ENCODE results near the gene CD68. TPM values are rescaled to one million over a fixed set of nuclear protein-coding genes. Genes with fewer than 3 reads are reported as not detected.
A peak's percentile ranks its signal among the peaks of the same experiment; 100 is the strongest.

CD68 gene
- total RNA-seq, 1 experiment from 2014 or later = 30.2 TPM

DNA sequence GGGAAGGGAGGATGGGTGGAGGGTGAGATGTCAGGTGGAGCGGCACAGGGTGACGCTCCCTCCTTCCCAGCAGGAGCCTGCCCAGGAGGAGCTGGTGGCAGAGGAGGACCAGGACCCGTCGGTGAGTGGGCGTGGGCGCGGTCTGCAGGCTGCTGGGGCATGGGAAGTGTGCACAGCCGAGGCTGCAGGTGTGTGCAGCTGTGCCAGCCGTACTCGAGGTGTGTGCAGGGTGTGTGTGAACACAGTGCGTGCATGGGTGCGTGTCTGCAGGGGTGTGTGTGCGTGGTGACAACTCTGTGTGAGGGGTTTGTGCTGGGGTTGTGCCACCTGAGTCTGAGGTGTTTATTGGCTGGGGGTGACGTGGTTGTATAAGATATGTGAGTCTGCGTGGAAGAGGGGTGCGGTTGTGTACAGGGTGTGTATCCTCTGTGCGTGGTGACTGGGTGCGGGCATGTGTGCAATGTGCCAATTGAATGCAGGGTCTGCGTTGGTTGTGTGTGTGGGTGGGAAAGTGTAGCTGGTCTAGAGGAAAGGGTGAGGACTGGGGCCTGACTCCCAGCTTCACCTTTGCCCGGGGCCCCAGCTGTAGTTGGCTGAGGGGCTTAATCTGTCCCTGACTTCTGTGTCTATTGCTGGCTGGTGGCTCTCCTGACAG, 29.9 kb upstream of the CD68 start:
- intact Hi-C loops (cut with micrococcal nuclease) = no loop called here
- ATAC-seq (peak; percentile 74), DNase-seq (no peak)
- Histone ChIP-seq H3K27me3 (ENCODE audit: low read length) (no peaks in the 10 kb centered on the region), H3K36me3 (ENCODE audit: low read depth, low read length) (no peaks in the 10 kb centered on the region), H3K4me2 (ENCODE audit: low read length) (peak overlapping the region; percentile 98), H3K79me2 (ENCODE audit: low read length) (no peaks in the 10 kb centered on the region), H3K9me3 (ENCODE audit: low read length) (no peaks in the 10 kb centered on the region), H3K9ac (ENCODE audit: low read length) (peak overlapping the region; percentile 63), H3K27ac (ENCODE audit: low read length) (no peak overlapping the region), H3K9me2 (replicated peaks; ENCODE audit: low read length) (no peaks in the 10 kb centered on the region), H4K20me1 (ENCODE audit: low read length) (no peaks in the 10 kb centered on the region), H2AFZ (ENCODE audit: low read length) (peak overlapping the region; percentile 90), H3K4me1 (ENCODE audit: insufficient read depth, low read length) (peaks cover 9% of the 10 kb centered on the region; the same call in 1 of the 2 replicates), H3K4me3 (ENCODE audit: low read length) (peak overlapping the region; percentile 87), H3F3A (ENCODE audit: low read length, unreplicated experiment) (no peaks in the 10 kb centered on the region)
- POLR2A ChIA-PET (ENCODE audit: unreplicated experiment) = no interaction called here
- no TSS peak for BruUV-seq (replicated peaks)
- TF ChIP-seq EZH2phosphoT487 (IDR thresholded peaks at IDR 0.05; ENCODE audit: borderline replicate concordance, low read length) (no peak), EZH2 (IDR thresholded peaks at IDR 0.05; ENCODE audit: low read length, unreplicated experiment) (no peak)
- TF ChIP-seq, protein P1, sequence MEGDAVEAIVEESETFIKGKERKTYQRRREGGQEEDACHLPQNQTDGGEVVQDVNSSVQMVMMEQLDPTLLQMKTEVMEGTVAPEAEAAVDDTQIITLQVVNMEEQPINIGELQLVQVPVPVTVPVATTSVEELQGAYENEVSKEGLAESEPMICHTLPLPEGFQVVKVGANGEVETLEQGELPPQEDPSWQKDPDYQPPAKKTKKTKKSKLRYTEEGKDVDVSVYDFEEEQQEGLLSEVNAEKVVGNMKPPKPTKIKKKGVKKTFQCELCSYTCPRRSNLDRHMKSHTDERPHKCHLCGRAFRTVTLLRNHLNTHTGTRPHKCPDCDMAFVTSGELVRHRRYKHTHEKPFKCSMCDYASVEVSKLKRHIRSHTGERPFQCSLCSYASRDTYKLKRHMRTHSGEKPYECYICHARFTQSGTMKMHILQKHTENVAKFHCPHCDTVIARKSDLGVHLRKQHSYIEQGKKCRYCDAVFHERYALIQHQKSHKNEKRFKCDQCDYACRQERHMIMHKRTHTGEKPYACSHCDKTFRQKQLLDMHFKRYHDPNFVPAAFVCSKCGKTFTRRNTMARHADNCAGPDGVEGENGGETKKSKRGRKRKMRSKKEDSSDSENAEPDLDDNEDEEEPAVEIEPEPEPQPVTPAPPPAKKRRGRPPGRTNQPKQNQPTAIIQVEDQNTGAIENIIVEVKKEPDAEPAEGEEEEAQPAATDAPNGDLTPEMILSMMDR (conservative IDR thresholded peaks at IDR 0.05; ENCODE audit: low read depth, low read length) = no peak
- CTCF ChIA-PET = no interaction called here

DNA sequence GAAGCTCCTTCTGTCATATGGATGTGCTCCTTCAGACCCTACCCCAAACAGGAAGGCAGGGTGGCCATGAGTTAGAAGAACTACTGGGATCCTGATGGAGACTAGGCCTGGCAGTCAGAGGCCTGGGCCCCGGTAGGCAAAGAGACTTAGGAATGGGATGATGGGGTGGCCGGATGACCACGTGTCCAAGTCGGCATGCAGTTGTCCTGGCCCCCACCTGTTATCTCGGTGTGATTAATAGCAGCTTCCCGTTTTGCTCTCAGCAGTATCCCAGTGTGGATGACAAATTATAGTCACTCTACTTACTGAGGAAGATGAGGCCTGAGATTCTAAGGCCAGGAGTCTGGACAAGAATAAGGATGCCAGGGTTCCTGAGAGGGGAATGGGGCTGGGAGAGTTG, 29.1 kb upstream of the CD68 start:
- Histone ChIP-seq H3K9me3 (ENCODE audit: low read length) (no peaks in the 10 kb centered on the region), H3K9me2 (replicated peaks; ENCODE audit: low read length) (no peaks in the 10 kb centered on the region), H3K4me2 (ENCODE audit: low read length) (no peak overlapping the region), H3K27ac (ENCODE audit: low read length) (no peak overlapping the region), H2AFZ (ENCODE audit: low read length) (no peak overlapping the region), H3K9ac (ENCODE audit: low read length) (no peak overlapping the region), H4K20me1 (ENCODE audit: low read length) (no peaks in the 10 kb centered on the region), H3K4me3 (ENCODE audit: low read length) (no peak overlapping the region), H3K27me3 (ENCODE audit: low read length) (no peaks in the 10 kb centered on the region), H3F3A (ENCODE audit: low read length, unreplicated experiment) (no peaks in the 10 kb centered on the region), H3K36me3 (ENCODE audit: low read depth, low read length) (no peaks in the 10 kb centered on the region), H3K4me1 (ENCODE audit: insufficient read depth, low read length) (peaks cover 9% of the 10 kb centered on the region; the same call in 1 of the 2 replicates), H3K79me2 (ENCODE audit: low read length) (no peaks in the 10 kb centered on the region)
- intact Hi-C loops (cut with micrococcal nuclease) = no loop called here
- ChIA-PET CTCF (no interaction called here), POLR2A (ENCODE audit: unreplicated experiment) (no interaction called here)
- no peak for DNase-seq
- ATAC-seq = no peak
- TF ChIP-seq EZH2 (IDR thresholded peaks at IDR 0.05; ENCODE audit: low read length, unreplicated experiment) (no peak), EZH2phosphoT487 (IDR thresholded peaks at IDR 0.05; ENCODE audit: borderline replicate concordance, low read length) (no peak)
- TF ChIP-seq, protein P1 (conservative IDR thresholded peaks at IDR 0.05; ENCODE audit: low read depth, low read length) = no peak
- no TSS peak for BruUV-seq (replicated peaks)

DNA sequence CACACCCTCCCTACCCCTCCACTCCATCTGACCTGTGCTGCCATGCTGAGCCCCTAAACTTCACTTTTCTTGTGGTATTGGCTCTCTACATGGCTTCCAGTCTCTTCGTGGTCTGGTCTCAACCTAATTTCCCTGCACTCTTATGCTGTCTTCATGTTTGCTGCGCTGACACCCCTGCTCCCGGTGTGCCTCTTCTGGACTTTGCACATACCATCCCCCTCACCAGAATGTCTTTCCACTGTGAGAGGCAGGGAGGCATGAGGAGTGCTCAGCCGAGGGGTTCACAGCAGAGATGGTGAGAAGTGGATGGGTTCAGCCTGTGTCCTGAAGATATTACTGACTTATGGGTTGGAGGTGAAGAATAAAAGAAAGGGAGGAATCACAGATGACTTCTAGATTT, 28.0 kb upstream of the CD68 start:
- no peaks in the 10 kb centered on the region for H3K36me3 ChIP-seq (ENCODE audit: low read depth, low read length)
- ATAC-seq (no peak), DNase-seq (no peak)
- H3K4me1 ChIP-seq (ENCODE audit: insufficient read depth, low read length) = peaks cover 9% of the 10 kb centered on the region; the same call in 1 of the 2 replicates
- no peaks in the 10 kb centered on the region for H4K20me1 ChIP-seq (ENCODE audit: low read length)
- H3K4me3 ChIP-seq (ENCODE audit: low read length) = no peak overlapping the region
- H3K27ac ChIP-seq (ENCODE audit: low read length) = no peak overlapping the region
- TF ChIP-seq EZH2 (IDR thresholded peaks at IDR 0.05; ENCODE audit: low read length, unreplicated experiment) (no peak), EZH2phosphoT487 (IDR thresholded peaks at IDR 0.05; ENCODE audit: borderline replicate concordance, low read length) (no peak)
- TF ChIP-seq, protein P1 (conservative IDR thresholded peaks at IDR 0.05; ENCODE audit: low read depth, low read length) = no peak
- H3K27me3 ChIP-seq (ENCODE audit: low read length) = no peaks in the 10 kb centered on the region
- ChIA-PET CTCF (no interaction called here), POLR2A (ENCODE audit: unreplicated experiment) (no interaction called here)
- H3K79me2 ChIP-seq (ENCODE audit: low read length) = no peaks in the 10 kb centered on the region
- no peak overlapping the region for H3K9ac ChIP-seq (ENCODE audit: low read length)
- H3K9me2 ChIP-seq (replicated peaks; ENCODE audit: low read length) = no peaks in the 10 kb centered on the region
- intact Hi-C loops (cut with micrococcal nuclease) = no loop called here
- no peaks in the 10 kb centered on the region for H3F3A ChIP-seq (ENCODE audit: low read length, unreplicated experiment)
- H3K4me2 ChIP-seq (ENCODE audit: low read length) = no peak overlapping the region
- H2AFZ ChIP-seq (ENCODE audit: low read length) = no peak overlapping the region
- BruUV-seq (replicated peaks) = no TSS peak
- H3K9me3 ChIP-seq (ENCODE audit: low read length) = no peaks in the 10 kb centered on the region
